HG03571 (cell line): ENCODE results near the gene FGF18.
"Not testable (repeated sequence)": the region's sequence is repeated elsewhere in the genome, so short reads cannot be mapped to it uniquely, and the experiment has no call there.

Experiments
- ATAC-seq: cut with Tn5 transposase; IDR thresholded peaks from one replicate; pipeline ENCODE4 v1.9.1; 2021; ENCODE audit not compliant: unreplicated experiment

Gene FGF18

GRCh38 chr5:171494452-171495121 is 75.1 kb downstream of the FGF18 start:
- no peak for ATAC-seq

GRCh38 chr5:171495122-171495700 is 75.8 kb downstream of the FGF18 start:
- no peak for ATAC-seq

- ATAC-seq, result no peak
Measured at GRCh38 chr5:171496456-171496855, 77.0 kb downstream of the FGF18 start.

GRCh38 chr5:171497494-171497893 is 78.0 kb downstream of the FGF18 start:
- not testable (repeated sequence) for ATAC-seq

- no peak for ATAC-seq
Measured at GRCh38 chr5:171498166-171498565, 78.7 kb downstream of the FGF18 start.

- no peak for ATAC-seq
Measured at GRCh38 chr5:171499611-171500010, 80.2 kb downstream of the FGF18 start.

- no peak for ATAC-seq
Measured at GRCh38 chr5:171505473-171506043, 86.1 kb downstream of the FGF18 start.

GRCh38 chr5:171506951-171507350 is 87.5 kb downstream of the FGF18 start:
- ATAC-seq, result no peak
